Esophagus muscularis mucosa (tissue), 3 donors: ENCODE data around the gene GP1BB.

ENCODE experiments used
- CTCF ChIP-seq, 3 experiments: fragments of 200-600 bp in 2 of 3; fragments of 450-650 bp in 1 of 3; sonication (generic) in 2 of 3; IDR thresholded peaks; one replicate each; pipeline ENCODE4 v1.5.1; 2017 to 2019; ENCODE audit warnings: antibody characterized with exemption in 3 of 3, mild to moderate bottlenecking in 2 of 3, moderate library complexity in 1 of 3
- POLR2A ChIP-seq: fragments of 450-650 bp; IDR thresholded peaks from one replicate; pipeline ENCODE4 v1.6.1; 2017; ENCODE audit warnings: antibody characterized with exemption, moderate library complexity, mild to moderate bottlenecking, low read depth
- POLR2AphosphoS5 ChIP-seq, 2 donors: sonication (generic); formaldehyde crosslinking; IDR thresholded peaks; one replicate each; pipeline ENCODE4 v1.6.1; 2017; ENCODE audit warnings: antibody characterized with exemption in 2 of 2

GRCh38 chr22:19688301-19689290 is 34.7 kb upstream of the GP1BB start:
- TF ChIP-seq CTCF (IDR thresholded peaks at IDR 0.05), result no peak
- TF ChIP-seq POLR2AphosphoS5 (IDR thresholded peaks at IDR 0.05), result no peak
- no peak for TF ChIP-seq POLR2A
